GOT3 (cell line): ENCODE results near the gene ETNPPL.
"Not testable (repeated sequence)": the region's sequence is repeated elsewhere in the genome, so short reads cannot be mapped to it uniquely, and the experiment has no call there.

Source experiments
- DNase-seq: peaks from one replicate; lab custom pipeline; 2025; ENCODE audit warnings: mixed read lengths; lab: John Stamatoyannopoulos, UW

Gene ETNPPL

DNA sequence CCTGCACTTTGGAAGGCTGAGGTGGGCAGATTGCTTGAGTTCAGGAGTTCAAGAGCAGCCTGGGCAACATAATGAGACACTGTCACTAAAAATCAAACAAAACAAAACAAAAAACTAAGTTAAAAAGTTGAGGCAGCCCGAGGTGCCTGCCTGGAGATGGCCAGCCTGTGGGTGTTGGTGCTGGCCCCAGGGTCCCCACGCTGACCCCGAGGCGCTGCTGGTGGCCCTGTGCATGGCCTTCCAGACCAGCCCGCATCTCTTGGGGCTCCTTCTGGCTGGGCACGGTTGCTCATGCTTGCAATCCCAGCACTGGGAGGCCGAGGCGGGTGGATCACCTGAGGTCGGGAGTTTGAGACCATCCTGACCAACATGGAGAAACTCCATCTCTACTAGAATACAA is 4.4 kb downstream of the ETNPPL start:
- no peak for DNase-seq

DNA sequence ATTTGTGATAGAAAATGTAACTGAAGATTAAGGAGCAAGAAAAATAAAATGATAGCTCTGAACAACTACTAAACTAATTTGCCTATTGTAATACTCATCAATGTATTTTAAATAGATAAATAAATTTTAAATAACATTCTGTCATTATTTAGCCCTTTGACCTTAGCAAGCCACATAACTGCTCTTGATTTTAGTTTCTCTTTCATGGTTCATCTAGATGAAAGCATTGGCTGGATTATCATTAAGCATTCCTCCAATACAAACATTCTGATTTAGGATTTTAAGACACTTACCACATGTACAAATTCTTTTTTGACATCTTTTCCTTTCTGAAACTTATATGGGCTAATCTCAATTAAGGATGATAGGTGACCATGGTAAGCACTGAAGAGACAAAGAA is 8.5 kb downstream of the ETNPPL start:
- DNase-seq = no peak

DNA sequence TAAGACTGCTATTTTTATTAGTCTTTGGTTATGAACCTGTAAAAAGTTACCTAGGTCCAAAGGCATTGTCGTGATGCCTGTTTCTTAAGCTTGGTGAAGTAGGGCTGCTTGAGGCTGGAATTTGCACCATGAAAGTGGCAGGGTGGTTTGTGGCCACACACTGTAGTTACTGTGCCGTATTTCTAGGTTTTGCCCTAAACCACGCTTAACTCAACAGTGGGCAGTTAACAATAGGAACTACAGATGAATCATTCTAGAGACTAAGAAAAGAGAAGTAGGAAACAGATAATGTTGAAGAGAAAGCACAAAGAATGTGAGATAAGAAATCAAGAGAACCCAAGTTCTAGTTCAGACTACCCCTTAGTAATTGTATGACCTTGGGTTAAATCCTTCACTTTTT is 11.5 kb downstream of the ETNPPL start:
- no peak for DNase-seq

DNA sequence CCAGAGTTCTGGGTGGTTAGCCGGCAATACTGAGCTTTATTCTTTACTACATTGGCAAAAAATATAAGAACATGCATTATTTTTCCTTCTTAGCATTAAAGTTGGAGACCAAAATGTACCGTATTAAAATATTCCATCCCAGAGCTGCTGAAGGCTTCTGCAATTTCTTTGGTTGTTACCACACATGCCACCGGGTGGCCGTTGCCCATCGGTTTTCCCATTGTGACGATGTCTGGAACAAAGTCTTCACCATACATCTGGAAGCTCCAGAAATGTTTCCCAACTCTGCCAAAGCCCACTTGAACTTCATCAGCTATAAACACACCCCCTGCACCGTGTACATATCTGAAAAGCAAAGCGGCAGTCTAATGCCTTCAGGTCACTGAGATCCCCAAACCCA is 13.7 kb downstream of the ETNPPL start:
- DNase-seq = no peak

DNA sequence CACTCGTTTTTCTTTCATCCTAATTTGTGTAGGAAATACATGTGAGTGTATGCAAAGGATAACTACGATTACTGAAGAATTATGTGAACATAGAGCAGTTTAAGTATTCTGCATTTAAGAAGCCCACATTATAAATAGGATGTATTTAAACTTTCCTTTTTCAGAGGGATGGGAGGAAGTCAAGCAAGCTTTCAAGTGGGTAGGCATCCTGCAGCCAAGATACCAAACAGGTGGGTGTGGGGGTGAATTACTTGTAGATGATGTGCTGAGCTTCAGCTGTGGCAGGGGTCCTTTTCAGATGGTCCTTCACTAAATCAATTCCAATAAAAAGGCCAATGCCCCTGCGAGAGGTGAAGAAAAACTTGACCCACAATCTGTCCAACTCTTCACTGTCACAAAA is 16.3 kb downstream of the ETNPPL start:
- DNase-seq = no peak

DNA sequence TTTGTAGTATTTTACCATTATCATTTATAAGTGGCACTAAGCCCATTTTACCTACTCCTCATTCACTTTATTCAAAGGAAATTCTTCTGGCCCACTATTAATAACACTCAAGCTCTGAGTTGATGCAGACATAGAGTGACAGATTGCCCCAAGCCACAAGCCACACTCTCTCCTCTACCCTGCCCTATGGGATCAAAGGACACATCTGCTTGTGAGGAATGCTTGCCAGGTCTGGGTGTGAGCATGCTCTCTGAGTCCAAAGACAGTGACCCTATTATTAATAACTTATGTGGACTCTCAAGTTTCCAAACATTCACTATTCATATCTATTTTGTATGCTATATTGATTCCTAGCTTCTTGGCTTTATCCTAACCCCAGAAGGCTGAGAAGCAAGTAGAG is 18.5 kb downstream of the ETNPPL start:
- DNase-seq = no peak

DNA sequence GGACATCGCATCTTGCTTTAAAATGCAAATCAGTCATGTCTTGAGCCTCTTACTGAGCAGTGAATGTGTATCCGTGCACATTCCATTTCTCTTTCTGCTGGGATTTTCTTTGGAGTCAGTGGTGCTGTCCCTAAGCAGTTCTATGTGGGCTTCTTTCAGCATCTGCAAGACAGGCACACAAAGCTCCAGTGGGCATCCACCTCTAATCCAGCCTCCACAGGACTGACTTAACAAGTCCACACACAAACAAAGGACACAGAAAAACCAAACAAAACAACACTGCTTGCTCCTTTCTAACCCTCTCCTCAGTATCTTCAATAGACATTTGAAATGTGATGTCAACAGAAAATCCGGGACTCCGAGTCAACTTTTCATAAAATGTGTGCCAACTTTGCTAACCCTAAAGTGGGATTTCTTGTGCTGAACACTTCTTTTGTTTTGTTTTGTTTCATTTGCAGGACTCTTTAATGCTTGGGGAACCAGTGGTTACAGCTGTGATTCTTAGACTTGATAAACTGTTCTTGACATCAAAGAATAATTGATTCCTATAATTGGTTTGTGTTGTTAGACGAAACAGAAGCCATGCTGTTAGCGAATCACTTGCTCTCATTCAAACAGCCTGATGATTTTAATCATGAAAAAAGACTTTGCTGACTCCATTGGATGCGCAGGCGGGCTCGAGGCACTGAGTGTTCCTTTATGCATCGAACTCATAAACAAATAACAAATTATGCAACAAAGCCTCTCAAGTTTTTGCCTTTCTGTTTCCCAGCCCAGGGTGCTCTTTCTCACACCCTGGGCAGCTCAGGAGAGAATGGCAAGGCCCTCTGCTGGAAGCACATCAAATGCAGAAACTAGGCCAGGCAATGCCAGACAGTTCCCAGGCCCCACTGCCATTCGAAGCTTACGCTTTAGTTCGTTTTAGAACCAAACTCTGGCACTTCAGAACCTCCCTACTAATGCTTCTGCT is 20.1 kb downstream of the ETNPPL start:
- DNase-seq = no peak

DNA sequence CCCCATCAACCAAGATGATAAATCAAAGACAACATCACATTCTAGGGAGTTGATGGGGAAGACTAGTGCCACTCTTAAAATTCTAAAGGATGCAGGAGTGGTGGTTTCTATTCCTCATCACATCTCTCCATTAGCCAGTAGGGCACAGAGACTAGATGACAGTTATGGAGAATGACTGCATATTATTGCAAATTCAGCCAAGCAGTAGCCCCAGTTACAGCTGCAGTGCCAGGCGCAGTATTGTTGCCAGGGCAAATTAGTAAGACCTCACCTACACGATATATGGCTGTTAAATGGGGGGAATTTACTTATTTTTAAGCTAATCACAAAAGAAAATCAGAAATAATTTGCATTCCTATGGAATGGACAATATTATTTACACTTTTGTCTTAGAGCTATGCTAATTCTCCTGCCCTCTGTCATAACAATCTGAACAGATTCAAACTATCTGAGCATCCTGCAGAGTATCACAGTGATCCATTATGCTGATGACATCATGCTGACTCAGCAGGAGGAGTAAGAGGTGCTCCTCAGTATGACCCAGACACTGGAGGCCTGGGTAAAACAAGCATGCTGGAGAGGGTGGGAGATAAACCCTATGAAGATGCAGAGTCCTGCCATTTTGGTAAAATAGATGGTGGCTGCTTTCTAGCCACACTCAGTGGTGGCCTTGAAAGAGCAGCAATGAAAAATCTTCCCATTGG is 24.7 kb downstream of the ETNPPL start:
- DNase-seq = no peak

DNA sequence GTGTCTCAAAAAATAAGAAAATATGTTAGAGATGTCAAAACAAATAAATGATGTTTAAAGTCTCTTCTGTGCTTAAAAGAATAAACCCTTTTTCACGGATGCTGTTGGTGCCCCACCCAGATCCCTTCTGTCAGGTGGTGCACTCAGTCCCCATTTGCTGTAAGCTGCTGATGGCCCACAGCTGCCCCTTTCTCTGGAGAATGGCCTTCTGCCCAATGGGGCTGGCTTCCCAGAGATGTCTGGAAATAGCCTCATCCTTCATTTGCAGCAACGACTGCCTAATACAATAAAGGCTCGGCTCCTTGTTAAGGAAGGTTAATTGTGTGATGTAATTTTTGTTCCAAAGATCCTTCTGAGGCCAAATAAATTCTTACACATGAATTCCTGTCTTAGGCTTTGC is 31.8 kb downstream of the ETNPPL start:
- no peak for DNase-seq

DNA sequence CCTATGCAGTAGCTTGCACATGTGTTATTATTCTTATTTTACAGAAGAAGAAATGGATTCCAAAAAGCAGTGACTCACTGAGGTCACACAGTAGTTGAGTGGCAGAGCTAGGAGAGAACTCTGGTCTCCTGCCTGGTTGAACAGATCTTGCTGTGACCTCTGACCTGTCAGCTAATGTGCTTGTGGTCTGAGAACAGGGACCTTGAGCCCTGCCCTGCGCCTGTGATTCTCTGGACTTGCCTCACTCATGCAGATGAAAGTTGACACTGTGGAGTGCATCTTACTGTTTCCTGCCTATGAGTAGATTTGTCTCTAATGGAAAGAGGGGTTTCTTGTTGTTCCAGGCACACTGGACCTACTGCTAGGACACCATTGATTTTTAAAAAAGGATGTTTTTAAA is 32.3 kb downstream of the ETNPPL start:
- no peak for DNase-seq

DNA sequence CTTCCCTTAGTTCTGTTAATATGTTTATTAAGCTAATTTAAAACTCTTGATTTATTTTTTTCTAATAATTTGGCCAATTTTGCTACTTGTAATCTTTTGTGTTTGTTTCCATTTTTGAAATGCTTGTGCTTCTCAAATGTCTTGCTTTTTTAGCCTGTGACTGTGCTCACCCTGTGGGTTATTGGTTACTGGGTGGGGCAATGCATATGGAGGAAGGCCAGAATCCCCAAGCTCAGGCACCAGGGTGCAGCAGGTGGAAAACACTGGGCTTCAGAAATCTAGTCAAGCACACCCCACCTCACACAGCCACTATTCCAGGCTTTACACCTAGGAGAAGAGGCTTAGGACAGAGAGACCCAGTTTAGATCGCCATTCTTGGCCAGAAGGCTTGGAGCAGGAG is 33.1 kb downstream of the ETNPPL start:
- no peak for DNase-seq

DNA sequence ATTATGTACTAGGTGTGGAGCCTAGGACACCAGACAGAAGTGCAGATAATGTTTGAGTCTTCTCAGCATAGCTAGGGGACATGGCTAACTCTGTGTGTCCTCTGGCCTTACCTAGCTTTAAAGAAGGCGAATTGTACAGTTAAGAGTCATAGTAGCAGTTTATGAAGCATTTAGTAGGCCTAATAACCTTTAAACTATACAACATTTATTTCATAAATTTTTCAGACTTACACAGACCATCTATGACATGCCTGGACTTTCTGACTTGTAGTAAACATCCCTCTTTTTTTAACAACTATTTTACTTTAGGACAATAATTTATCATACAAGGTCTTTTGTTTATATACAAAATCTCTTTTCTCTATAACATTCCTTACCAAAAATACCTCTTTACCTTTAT is 37.4 kb downstream of the ETNPPL start:
- DNase-seq = no peak

DNA sequence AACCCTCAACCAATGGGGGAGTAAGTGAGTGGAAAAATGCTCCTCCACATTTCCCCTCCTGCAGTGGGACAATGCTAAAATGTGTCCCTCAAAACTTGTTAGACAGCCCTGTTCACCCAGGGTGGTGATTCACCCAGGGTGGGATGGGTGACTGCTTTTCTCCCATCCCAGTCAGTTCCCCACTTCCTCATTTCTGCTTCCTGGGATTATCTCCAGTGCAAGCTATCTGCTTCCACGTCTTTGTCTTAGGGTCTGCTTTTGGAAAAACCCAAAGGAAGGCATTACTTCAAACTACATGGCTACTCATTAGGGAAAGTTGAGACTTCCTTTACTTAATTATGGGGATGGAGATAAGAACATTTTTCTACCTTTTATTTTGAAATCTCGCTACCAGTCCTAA is 45.5 kb downstream of the ETNPPL start:
- no peak for DNase-seq

DNA sequence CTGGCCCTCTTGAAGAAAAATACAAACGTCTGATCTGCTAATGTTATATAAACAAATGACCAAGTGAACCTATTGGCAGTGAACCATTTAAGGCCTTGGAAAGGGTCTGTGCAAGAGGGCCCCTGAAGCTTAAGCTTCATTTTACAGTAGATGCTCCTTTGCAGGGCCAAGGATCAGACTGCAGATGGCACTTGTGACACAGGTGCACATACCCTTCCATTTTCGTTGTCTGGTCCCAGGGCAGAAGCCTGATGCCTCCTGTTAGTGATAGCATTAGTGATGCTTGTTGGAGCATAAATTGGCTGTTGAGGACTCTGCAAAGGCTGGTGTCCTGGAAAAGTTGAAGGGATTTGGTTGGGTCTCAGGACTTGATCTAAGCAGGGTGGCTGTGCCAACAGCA is 46.5 kb downstream of the ETNPPL start:
- DNase-seq = no peak

DNA sequence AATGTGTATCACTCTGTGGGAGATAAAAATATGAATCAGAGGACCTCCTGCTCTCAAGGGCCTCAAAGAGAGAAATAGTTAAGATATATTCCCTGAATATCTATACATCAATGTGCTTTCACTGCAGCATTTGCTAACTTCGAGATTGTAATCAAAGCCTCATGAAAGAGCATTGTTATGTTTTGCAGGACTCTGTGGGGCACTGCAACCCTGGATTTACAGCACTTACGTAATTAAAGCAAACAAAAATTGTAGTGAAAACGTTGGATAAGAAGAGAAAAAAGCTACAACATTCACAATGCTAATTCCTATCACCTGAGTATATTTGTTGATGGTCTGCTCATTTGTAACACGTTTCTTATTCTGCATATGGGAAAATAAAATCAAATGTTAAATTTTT is 48.0 kb downstream of the ETNPPL start:
- DNase-seq = no peak

DNA sequence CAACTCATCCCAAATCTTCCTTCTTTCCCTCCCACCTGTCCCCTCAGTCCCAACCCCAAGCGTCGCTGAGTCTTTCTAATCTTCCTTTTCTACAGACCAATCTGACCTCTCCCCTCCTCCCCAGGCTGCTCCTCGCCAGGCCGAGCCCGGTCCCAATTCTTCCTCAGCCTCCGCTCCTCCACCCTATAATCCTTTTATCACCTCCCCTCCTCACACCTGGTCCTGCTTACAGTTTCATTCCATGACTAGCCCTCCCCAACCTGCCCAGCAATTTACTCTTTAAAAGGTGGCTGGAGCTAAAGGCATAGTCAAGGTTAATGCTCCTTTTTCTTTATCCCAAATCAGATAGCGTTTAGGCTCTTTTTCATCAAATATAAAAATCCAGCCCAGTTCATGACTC is 52.3 kb downstream of the ETNPPL start:
- DNase-seq = not testable (repeated sequence)

DNA sequence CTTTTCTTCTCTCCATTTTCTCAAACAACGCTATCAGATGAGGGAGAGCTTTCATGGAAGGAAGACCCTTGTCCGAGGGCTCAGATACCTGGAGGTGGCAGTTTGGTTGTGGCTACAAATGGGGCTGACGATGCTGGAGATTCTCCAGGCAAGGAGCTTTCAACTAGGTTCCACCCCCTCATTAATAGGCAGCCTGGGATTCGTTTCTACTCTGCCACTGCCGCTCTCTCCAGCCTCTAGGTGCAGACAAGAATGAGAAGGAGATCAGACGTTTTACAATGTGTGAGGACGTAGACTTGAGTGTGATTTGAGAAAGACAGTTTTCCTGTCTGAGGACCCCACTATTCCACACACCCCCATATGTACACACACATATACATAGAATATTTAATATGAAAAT is 53.1 kb downstream of the ETNPPL start:
- DNase-seq = no peak

DNA sequence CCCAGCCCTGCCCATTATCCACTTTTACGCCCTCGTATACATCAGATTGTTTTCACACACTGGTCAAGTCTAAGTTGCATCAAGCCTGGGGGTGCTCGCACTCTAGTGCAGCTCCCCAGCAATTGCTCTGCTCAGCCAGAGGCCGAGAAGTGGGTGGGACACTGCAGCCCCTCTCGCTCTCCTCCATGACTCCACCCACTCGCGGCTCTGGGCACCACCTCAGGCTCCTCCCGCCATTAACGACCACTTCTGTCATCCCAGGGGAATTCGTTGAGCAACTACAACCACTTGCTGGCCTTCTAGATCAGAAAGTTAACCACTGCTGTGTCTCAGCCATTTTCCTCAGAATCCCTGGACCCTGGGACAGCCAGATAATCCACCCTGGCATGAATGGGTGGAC is 53.6 kb downstream of the ETNPPL start:
- DNase-seq = no peak

DNA sequence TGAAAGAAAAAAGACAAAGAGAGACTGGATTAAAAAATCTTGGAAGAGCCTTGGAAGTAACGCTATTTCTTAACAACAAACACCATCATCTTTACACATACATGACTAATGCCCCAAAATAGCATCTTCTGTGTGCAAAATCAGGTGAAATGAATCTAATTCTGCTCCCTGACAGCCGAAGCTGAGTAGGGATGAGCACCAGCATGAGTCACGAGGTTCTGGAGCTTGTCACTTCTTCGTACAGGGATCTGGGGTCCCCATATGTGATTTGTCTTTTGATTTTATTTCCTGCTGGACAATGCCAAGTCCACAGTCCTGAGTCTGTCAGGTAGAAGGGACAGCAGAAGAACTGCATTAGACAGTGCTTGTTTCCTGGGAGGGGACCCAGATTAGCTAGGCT is 56.6 kb downstream of the ETNPPL start:
- no peak for DNase-seq

DNA sequence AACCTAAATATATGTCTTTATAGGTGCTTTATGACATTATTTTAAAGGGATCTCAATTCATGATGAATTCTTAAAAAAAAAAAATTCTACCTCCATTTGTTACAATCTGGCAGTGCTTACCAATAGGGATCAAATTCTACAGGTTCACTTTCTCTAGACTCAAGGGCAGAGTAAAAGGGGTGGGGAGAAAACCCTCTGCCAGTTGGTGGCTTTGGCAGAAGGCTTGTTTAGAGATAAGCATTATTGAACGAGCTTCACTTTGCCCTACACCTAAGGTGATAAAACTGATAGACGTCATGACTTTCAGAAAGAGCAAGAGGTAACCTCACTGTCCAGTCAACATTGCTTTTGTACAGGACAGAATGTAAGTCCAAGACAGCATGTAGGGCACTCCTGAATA is 58.9 kb downstream of the ETNPPL start:
- no peak for DNase-seq

DNA sequence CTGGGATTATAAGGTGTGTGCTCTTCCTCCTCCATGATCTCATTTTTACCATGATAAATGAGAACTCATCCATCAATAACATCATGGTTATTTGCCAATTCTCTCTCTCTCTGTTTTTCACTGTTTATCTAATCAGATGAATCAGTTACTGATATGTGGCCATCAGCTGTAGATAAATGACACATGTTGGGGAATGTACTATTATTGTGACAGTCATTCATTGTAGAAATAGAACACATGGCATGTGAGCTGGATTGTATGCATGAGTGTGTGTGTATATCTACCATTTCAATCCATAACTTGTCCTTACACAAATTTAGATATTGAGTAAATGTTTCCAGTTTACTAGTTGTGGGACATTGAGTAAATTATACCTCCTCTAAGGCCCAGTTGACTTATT is 59.5 kb downstream of the ETNPPL start:
- DNase-seq = no peak

DNA sequence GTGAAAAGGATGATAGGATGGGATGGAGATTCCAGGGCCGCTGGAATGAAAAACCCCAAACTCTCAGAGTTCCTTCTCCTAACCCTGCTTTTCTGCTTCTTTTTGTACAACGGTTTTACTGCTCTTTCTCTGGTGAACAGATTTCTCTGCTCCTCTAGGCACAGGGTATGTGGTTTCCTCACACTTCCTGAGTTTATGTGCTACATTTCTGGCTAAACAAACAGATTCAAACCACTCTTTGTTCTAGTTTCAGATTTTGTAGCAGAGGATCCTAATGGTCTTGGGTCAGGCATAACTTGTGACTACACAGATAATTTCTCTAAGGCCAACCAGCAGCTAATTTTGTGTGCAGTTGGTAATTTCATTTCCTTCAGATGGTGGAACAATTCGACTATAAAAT is 59.9 kb downstream of the ETNPPL start:
- no peak for DNase-seq

DNA sequence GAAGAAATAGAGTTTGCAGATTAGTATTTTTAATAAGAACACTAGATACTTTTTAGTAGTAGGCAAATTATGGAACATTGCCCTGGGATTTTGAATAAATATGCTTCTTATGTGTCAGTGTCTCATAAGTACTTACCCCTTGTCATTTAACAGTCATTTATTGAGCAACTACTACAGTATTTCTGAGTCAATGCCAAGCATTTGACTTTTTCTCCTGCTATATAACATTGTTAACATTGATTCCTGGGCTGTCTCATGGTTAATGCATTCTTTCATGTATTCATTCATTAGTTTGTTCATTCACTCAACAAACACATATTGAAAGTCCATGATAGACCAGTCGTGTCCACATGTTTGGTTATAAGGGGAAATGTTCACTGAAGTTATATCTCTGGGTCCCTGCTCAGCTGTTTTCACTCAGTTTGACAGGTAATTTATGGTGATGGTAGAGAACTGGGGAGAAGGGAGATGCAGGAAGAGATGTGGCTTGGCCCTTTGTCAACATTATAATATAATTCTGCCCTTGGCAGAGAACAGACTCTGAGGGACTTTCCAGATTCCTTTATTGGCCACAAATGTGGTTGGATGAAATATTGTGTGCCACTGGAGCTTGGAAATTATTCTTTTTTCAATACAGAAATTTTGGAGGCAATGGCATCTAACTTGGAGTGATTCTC is 62.6 kb downstream of the ETNPPL start:
- no peak for DNase-seq
